Astrocyte (in vitro differentiated cells and primary cell): ENCODE measurements around the gene POLG.

ENCODE experiments used
- EZH2 ChIP-seq: IDR thresholded peaks from 2 replicates; pipeline ENCODE4 v1.6.1; 2012; ENCODE audit warnings: mild to moderate bottlenecking, low read length, inconsistent platforms; ENCODE audit not compliant: insufficient read depth
- TF ChIP-seq, protein P1 (sequence below): IDR thresholded peaks from 2 replicates; pipeline ENCODE4 v1.5.1; 2011; ENCODE audit warnings: low read depth, mild to moderate bottlenecking, inconsistent platforms, low read length, moderate library complexity; ENCODE audit not compliant: insufficient read depth

DNA sequence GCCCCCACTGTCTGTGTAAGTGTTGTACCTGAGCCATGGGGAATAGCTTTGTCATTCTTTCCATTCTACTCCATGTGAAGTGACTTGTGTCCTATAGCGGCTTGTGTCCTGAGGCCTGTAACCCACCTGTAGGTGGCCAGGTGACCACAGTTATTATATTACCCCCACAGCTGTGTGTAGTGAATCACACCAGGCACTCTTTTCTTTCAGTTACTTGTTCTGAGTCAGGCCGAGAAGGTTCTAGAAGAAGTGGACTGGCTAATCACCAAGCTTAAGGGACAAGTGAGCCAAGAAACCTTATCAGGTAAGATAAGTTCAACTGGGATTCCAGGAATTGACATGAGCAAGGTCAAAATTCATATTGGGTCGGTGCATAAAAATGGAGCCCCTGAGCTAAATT, 29.2 kb downstream of the POLG start:
- TF ChIP-seq, protein P1, sequence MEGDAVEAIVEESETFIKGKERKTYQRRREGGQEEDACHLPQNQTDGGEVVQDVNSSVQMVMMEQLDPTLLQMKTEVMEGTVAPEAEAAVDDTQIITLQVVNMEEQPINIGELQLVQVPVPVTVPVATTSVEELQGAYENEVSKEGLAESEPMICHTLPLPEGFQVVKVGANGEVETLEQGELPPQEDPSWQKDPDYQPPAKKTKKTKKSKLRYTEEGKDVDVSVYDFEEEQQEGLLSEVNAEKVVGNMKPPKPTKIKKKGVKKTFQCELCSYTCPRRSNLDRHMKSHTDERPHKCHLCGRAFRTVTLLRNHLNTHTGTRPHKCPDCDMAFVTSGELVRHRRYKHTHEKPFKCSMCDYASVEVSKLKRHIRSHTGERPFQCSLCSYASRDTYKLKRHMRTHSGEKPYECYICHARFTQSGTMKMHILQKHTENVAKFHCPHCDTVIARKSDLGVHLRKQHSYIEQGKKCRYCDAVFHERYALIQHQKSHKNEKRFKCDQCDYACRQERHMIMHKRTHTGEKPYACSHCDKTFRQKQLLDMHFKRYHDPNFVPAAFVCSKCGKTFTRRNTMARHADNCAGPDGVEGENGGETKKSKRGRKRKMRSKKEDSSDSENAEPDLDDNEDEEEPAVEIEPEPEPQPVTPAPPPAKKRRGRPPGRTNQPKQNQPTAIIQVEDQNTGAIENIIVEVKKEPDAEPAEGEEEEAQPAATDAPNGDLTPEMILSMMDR = no peak
- no peak for TF ChIP-seq EZH2
